Measurements from ENCODE around the gene MPLKIP.

- TF ChIP-seq EZH2 (IDR thresholded peaks at IDR 0.05; ENCODE audit: insufficient read depth, poor library complexity, severe bottlenecking) (no peak), EZH2phosphoT487 (IDR thresholded peaks at IDR 0.05; ENCODE audit: insufficient read depth, low read depth) (no peak)
Observed at GRCh38 chr7:40122940-40123254, 11.5 kb downstream of the MPLKIP start.
